GM23338 (cell line): ENCODE measurements around the gene DNAH6. TPM values are rescaled to one million over a fixed set of nuclear protein-coding genes. Genes with fewer than 3 reads are reported as not detected.

Source experiments
- ATAC-seq: fragments of 200-7000 bp; cut with Tn5 transposase; 3 replicates; pipeline ENCODE4 v1.9.1; 2020
- DNase-seq: peaks from one replicate; pipeline ENCODE4 v3.0.0-alpha.2; 2015; ENCODE audit warnings: low spot score
- H2AFZ ChIP-seq: fragments of 200-600 bp; sonication (generic); 2 replicates; pipeline ENCODE4 v1.8.0; 2016; ENCODE audit warnings: antibody characterized with exemption, mild to moderate bottlenecking, moderate library complexity
- H3F3A ChIP-seq: fragments of 200-600 bp; sonication (generic); replicated peaks from 2 replicates; pipeline ENCODE4 v1.8.0; 2017; ENCODE audit warnings: antibody characterized with exemption, mixed run types, low read depth
- H3K27ac ChIP-seq: fragments of 200-600 bp; sonication (generic); 2 replicates; pipeline ENCODE4 v1.6.1; 2016; ENCODE audit warnings: low read depth
- H3K27me3 ChIP-seq: fragments of 200-600 bp; sonication (generic); 2 replicates; pipeline ENCODE4 v1.8.0; 2016; ENCODE audit warnings: mild to moderate bottlenecking, mixed run types, moderate library complexity; ENCODE audit not compliant: insufficient read depth
- H3K36me3 ChIP-seq: fragments of 200-600 bp; sonication (generic); 2 replicates; pipeline ENCODE4 v1.8.0; 2016; ENCODE audit warnings: mild to moderate bottlenecking; ENCODE audit not compliant: insufficient read depth
- H3K4me1 ChIP-seq: fragments of 200-600 bp; sonication (generic); 2 replicates; pipeline ENCODE4 v1.8.0; 2016; ENCODE audit warnings: mild to moderate bottlenecking, moderate library complexity; ENCODE audit not compliant: insufficient read depth
- H3K4me2 ChIP-seq: fragments of 200-600 bp; sonication (generic); 2 replicates; pipeline ENCODE4 v1.7.1; 2017; ENCODE audit warnings: mixed run types
- H3K4me3 ChIP-seq: fragments of 200-600 bp; sonication (generic); 2 replicates; pipeline ENCODE4 v1.6.1; 2016; ENCODE audit warnings: mixed run types
- H3K79me2 ChIP-seq: fragments of 200-600 bp; sonication (generic); replicated peaks from 2 replicates; pipeline ENCODE4 v1.8.0; 2017; ENCODE audit warnings: mild to moderate bottlenecking; ENCODE audit not compliant: insufficient read depth
- H3K9me2 ChIP-seq: fragments of 200-600 bp; sonication (generic); 2 replicates; pipeline ENCODE4 v1.8.0; 2017; ENCODE audit not compliant: insufficient read depth
- H4K20me1 ChIP-seq: fragments of 200-600 bp; sonication (generic); replicated peaks from 2 replicates; pipeline ENCODE4 v1.8.0; 2017; ENCODE audit warnings: mild to moderate bottlenecking; ENCODE audit not compliant: insufficient read depth
- H3K27ac Mint-ChIP-seq: 2 replicates; pipeline ENCODE4 v1.8.0; 2020; ENCODE audit warnings: inconsistent platforms, mild to moderate bottlenecking, moderate library complexity, mixed read lengths
- H3K27me3 Mint-ChIP-seq: 3 replicates; pipeline ENCODE4 v1.8.0; 2022; ENCODE audit warnings: low read depth, mild to moderate bottlenecking, moderate library complexity, mixed read lengths, inconsistent platforms; ENCODE audit not compliant: insufficient read depth, poor library complexity
- H3K36me3 Mint-ChIP-seq: 3 replicates; pipeline ENCODE4 v1.8.0; 2021; ENCODE audit warnings: low read depth, mild to moderate bottlenecking, inconsistent platforms, moderate library complexity, mixed read lengths
- H3K4me1 Mint-ChIP-seq: 3 replicates; pipeline ENCODE4 v1.8.0; 2020; ENCODE audit warnings: mild to moderate bottlenecking, inconsistent platforms, mixed read lengths
- H3K4me3 Mint-ChIP-seq: 3 replicates; pipeline ENCODE4 v1.8.0; 2021; ENCODE audit warnings: moderate library complexity, mild to moderate bottlenecking, inconsistent platforms, mixed read lengths
- H3K9me3 Mint-ChIP-seq: 3 replicates; pipeline ENCODE4 v1.8.0; 2020; ENCODE audit warnings: moderate library complexity, mild to moderate bottlenecking, inconsistent platforms, mixed read lengths
- CREB1 ChIP-seq: fragments of 250-450 bp; sonication (Bioruptor Pico); IDR thresholded peaks from 2 replicates; pipeline ENCODE4 v1.5.0; 2020; ENCODE audit warnings: low read depth, mild to moderate bottlenecking, moderate library complexity
- EZH2phosphoT487 ChIP-seq: fragments of 200-600 bp; sonication (generic); IDR thresholded peaks from one replicate; pipeline ENCODE4 v1.8.1; 2018; ENCODE audit warnings: antibody characterized with exemption; ENCODE audit not compliant: unreplicated experiment
- JUNB ChIP-seq: IDR thresholded peaks from one replicate; pipeline ENCODE4 v1.6.1; 2016; ENCODE audit warnings: antibody characterized with exemption; ENCODE audit not compliant: unreplicated experiment
- NANOG ChIP-seq: IDR thresholded peaks from 2 replicates; pipeline ENCODE4 v1.6.1; 2016; ENCODE audit warnings: antibody characterized with exemption, borderline replicate concordance
- POLR2AphosphoS5 ChIP-seq: IDR thresholded peaks from 2 replicates; pipeline ENCODE4 v1.6.1; 2016; ENCODE audit warnings: antibody characterized with exemption, low read depth
- STAT1 ChIP-seq: IDR thresholded peaks from one replicate; pipeline ENCODE4 v1.6.1; 2016; ENCODE audit warnings: antibody characterized with exemption; ENCODE audit not compliant: unreplicated experiment
- ZNF114 ChIP-seq: fragments of 250-450 bp; sonication (Bioruptor Pico); IDR thresholded peaks from 2 replicates; pipeline ENCODE4 v1.5.0; 2020; ENCODE audit warnings: mild to moderate bottlenecking, moderate library complexity
- polyA plus RNA-seq: library from polyadenylated mRNA; unstranded; fragments of >200 nt; fragmentation: Nextera tagmentation; extraction: Ambion mirVana; gene quantifications from 2 replicates; pipeline ENCODE4 v1.2.1, GENCODE V29; 2016
- total RNA-seq: library from RNA; depleted of rRNA; stranded (reverse); fragments of >200 nt; shearing (Covaris generic); gene quantifications from 2 replicates; pipeline ENCODE4 v1.2.3, GENCODE V29; 2014
- TF ChIP-seq, protein P1 (sequence below): fragments of 250-450 bp; sonication (Bioruptor Pico); IDR thresholded peaks from 2 replicates; pipeline ENCODE4 v1.5.0; 2020; ENCODE audit warnings: mild to moderate bottlenecking, moderate library complexity
- TF ChIP-seq, protein P2 (sequence below), 2 experiments: fragments of 200-600 bp in 1 of 2; sonication (generic) in 1 of 2; conservative IDR thresholded peaks; 2 replicates each; pipeline versions ENCODE4 v1.5.1 to v1.6.1; 2016 to 2017; ENCODE audit warnings: antibody characterized with exemption in 2 of 2, low read depth in 2 of 2, mild to moderate bottlenecking in 2 of 2, moderate library complexity in 1 of 2
- TF ChIP-seq, protein P3 (sequence below): IDR thresholded peaks from 2 replicates; pipeline ENCODE4 v1.6.1; 2016; ENCODE audit warnings: antibody characterized with exemption

DNAH6 gene
- total and polyA plus RNA-seq, 2 experiments from 2014 or later = 0.27 to 0.31 TPM

DNA sequence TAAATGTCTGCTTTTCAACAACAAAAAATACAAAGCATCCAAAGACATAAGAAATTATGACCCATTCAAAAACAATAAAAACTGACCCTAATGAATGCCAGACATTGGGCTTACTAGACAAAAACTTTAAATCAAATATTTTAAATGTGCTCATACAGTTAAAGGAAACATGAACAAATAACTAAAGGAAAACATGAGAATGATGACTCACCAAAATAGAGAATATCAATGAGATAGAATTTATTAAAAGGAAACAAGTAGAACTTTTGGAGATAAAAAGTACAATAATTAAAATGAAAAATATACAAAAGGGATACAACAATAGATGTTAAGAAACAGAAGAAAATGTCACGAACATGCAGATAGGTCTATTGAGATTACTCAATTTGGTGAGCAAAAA lies 254.0 kb downstream of the DNAH6 start:
- Mint-ChIP-seq H3K9me3 (peaks cover 21% of the 10 kb centered on the region), H3K27ac (no peak overlapping the region)
- no peaks in the 10 kb centered on the region for H3K27me3 ChIP-seq

More for the DNA sequence above, 254.0 kb downstream of the DNAH6 start:
- H3K27ac ChIP-seq = no peak overlapping the region
- no peak overlapping the region for H3K4me3 ChIP-seq
- H3K36me3 Mint-ChIP-seq = peaks cover 4% of the 10 kb centered on the region; the same call in 2 of the 3 replicates
- H4K20me1 ChIP-seq = no peaks in the 10 kb centered on the region
- H2AFZ ChIP-seq = no peak overlapping the region
- ATAC-seq = no peak
- H3K36me3 ChIP-seq = peaks cover 1% of the 10 kb centered on the region; the same call in 1 of the 2 replicates
- no peak overlapping the region for H3K4me3 Mint-ChIP-seq
- no peak overlapping the region for H3K4me2 ChIP-seq
- no peaks in the 10 kb centered on the region for H3K4me1 ChIP-seq
- H3F3A ChIP-seq = no peaks in the 10 kb centered on the region
- H3K4me1 Mint-ChIP-seq = no peaks in the 10 kb centered on the region
- H3K9me2 ChIP-seq = no peaks in the 10 kb centered on the region; the same call in none of the 2 replicates
- DNase-seq = no peak
- H3K79me2 ChIP-seq = no peaks in the 10 kb centered on the region
- H3K27me3 Mint-ChIP-seq = peaks cover 2% of the 10 kb centered on the region
- TF ChIP-seq NANOG (no peak), STAT1 (no peak), CREB1 (CRISPR knock-in tag) (no peak), EZH2phosphoT487 (no peak), ZNF114 (CRISPR knock-in tag) (no peak), POLR2AphosphoS5 (no peak), JUNB (no peak)
- TF ChIP-seq, protein P1, sequence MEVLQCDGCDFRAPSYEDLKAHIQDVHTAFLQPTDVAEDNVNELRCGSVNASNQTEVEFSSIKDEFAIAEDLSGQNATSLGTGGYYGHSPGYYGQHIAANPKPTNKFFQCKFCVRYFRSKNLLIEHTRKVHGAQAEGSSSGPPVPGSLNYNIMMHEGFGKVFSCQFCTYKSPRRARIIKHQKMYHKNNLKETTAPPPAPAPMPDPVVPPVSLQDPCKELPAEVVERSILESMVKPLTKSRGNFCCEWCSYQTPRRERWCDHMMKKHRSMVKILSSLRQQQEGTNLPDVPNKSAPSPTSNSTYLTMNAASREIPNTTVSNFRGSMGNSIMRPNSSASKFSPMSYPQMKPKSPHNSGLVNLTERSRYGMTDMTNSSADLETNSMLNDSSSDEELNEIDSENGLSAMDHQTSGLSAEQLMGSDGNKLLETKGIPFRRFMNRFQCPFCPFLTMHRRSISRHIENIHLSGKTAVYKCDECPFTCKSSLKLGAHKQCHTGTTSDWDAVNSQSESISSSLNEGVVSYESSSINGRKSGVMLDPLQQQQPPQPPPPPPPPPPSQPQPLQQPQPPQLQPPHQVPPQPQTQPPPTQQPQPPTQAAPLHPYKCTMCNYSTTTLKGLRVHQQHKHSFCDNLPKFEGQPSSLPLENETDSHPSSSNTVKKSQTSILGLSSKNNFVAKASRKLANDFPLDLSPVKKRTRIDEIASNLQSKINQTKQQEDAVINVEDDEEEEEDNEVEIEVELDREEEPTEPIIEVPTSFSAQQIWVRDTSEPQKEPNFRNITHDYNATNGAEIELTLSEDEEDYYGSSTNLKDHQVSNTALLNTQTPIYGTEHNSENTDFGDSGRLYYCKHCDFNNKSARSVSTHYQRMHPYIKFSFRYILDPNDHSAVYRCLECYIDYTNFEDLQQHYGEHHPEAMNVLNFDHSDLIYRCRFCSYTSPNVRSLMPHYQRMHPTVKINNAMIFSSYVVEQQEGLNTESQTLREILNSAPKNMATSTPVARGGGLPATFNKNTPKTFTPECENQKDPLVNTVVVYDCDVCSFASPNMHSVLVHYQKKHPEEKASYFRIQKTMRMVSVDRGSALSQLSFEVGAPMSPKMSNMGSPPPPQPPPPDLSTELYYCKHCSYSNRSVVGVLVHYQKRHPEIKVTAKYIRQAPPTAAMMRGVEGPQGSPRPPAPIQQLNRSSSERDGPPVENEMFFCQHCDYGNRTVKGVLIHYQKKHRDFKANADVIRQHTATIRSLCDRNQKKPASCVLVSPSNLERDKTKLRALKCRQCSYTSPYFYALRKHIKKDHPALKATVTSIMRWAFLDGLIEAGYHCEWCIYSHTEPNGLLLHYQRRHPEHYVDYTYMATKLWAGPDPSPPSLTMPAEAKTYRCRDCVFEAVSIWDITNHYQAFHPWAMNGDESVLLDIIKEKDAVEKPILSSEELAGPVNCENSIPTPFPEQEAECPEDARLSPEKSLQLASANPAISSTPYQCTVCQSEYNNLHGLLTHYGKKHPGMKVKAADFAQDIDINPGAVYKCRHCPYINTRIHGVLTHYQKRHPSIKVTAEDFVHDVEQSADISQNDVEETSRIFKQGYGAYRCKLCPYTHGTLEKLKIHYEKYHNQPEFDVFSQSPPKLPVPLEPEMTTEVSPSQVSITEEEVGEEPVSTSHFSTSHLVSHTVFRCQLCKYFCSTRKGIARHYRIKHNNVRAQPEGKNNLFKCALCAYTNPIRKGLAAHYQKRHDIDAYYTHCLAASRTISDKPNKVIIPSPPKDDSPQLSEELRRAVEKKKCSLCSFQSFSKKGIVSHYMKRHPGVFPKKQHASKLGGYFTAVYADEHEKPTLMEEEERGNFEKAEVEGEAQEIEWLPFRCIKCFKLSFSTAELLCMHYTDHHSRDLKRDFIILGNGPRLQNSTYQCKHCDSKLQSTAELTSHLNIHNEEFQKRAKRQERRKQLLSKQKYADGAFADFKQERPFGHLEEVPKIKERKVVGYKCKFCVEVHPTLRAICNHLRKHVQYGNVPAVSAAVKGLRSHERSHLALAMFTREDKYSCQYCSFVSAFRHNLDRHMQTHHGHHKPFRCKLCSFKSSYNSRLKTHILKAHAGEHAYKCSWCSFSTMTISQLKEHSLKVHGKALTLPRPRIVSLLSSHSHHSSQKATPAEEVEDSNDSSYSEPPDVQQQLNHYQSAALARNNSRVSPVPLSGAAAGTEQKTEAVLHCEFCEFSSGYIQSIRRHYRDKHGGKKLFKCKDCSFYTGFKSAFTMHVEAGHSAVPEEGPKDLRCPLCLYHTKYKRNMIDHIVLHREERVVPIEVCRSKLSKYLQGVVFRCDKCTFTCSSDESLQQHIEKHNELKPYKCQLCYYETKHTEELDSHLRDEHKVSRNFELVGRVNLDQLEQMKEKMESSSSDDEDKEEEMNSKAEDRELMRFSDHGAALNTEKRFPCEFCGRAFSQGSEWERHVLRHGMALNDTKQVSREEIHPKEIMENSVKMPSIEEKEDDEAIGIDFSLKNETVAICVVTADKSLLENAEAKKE (CRISPR knock-in tag) = no peak
- TF ChIP-seq, protein P2, sequence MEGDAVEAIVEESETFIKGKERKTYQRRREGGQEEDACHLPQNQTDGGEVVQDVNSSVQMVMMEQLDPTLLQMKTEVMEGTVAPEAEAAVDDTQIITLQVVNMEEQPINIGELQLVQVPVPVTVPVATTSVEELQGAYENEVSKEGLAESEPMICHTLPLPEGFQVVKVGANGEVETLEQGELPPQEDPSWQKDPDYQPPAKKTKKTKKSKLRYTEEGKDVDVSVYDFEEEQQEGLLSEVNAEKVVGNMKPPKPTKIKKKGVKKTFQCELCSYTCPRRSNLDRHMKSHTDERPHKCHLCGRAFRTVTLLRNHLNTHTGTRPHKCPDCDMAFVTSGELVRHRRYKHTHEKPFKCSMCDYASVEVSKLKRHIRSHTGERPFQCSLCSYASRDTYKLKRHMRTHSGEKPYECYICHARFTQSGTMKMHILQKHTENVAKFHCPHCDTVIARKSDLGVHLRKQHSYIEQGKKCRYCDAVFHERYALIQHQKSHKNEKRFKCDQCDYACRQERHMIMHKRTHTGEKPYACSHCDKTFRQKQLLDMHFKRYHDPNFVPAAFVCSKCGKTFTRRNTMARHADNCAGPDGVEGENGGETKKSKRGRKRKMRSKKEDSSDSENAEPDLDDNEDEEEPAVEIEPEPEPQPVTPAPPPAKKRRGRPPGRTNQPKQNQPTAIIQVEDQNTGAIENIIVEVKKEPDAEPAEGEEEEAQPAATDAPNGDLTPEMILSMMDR (conservative IDR thresholded peaks at IDR 0.05; ENCODE audit: low read depth in 2 of 2) = no peak
- TF ChIP-seq, protein P3, sequence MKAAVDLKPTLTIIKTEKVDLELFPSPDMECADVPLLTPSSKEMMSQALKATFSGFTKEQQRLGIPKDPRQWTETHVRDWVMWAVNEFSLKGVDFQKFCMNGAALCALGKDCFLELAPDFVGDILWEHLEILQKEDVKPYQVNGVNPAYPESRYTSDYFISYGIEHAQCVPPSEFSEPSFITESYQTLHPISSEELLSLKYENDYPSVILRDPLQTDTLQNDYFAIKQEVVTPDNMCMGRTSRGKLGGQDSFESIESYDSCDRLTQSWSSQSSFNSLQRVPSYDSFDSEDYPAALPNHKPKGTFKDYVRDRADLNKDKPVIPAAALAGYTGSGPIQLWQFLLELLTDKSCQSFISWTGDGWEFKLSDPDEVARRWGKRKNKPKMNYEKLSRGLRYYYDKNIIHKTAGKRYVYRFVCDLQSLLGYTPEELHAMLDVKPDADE = no peak
